HG03045 (cell line): Measurements from ENCODE around the gene LRCH4.

Experiments used
- ATAC-seq: cut with Tn5 transposase; IDR thresholded peaks from one replicate; pipeline ENCODE4 v1.9.1; 2021; ENCODE audit warnings: mild to moderate bottlenecking, moderate library complexity; ENCODE audit not compliant: unreplicated experiment

Gene LRCH4

DNA sequence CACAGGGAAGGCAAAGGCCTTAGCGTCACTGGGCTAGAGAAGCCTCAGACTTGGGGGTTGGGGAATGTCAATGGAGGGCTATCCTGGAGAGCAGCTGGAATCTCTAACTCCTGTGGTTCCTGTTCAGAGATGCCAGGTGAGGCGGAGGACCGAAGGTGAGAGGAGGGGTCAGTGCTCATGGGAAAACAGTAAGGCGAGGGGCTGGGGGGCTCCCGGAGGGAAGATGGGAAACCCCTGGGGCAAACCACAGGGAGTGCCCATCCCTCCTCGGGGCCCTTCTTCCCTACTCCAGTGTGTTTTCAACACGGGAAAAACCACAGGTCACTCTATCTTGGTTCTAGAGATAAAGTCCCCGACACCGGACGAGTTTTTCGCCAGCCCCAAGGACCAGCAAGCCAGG lies 3.3 kb downstream of the LRCH4 start:
- ATAC-seq: no peak

DNA sequence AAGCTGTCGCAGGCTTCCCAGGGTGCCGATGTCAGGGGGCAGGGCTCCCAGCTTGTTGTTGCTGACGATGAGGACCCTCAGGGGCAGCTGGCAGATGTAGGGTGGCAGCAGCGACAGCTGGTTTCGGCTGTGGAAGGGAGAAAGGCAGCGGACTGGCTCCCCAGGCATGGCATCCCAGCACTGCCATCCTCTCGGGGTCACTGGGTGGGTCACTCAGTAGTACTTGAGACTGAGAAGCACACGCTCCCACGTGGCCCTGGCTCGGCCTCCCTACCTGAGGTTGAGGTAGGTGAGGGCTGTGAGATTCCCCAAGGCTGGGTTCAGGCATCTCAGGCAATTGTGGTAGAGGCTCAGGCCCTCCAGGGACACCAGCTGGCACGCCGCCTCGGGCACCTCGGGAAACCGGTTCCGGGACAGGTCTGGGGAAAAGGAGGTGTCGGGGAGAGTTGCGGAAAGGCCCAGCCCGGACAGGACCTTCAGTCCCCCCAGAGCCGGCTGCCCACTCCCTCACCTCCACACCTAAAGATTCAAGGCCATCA lies 3.8 kb downstream of the LRCH4 start:
- ATAC-seq: no peak

GRCh38 chr7:100580466-100581283 lies 5.3 kb downstream of the LRCH4 start:
- no peak for ATAC-seq

GRCh38 chr7:100578246-100579183 lies 7.4 kb downstream of the LRCH4 start:
- no peak for ATAC-seq

DNA sequence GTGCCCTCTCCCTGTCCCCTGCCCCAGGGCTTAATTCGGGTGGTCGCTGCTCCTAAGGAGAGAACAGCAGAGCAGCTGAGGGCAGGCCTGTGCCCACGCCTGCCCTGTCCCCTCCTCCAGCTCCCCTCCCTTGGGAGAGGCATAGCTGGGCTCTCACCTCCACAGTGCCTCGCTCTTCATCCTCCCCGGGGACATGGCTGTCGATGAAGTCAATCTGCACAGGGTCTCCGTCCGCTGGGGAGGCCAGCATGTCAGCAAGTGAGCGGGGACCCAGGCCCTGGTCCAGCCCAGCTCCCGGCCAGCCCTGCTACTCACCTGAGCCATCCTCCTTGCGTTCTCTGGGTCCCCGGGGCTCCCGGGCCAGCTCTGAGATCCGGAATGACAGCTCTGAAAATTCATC lies 8.4 kb downstream of the LRCH4 start:
- no peak for ATAC-seq

GRCh38 chr7:100577103-100577502 lies 8.8 kb downstream of the LRCH4 start:
- no peak for ATAC-seq

DNA sequence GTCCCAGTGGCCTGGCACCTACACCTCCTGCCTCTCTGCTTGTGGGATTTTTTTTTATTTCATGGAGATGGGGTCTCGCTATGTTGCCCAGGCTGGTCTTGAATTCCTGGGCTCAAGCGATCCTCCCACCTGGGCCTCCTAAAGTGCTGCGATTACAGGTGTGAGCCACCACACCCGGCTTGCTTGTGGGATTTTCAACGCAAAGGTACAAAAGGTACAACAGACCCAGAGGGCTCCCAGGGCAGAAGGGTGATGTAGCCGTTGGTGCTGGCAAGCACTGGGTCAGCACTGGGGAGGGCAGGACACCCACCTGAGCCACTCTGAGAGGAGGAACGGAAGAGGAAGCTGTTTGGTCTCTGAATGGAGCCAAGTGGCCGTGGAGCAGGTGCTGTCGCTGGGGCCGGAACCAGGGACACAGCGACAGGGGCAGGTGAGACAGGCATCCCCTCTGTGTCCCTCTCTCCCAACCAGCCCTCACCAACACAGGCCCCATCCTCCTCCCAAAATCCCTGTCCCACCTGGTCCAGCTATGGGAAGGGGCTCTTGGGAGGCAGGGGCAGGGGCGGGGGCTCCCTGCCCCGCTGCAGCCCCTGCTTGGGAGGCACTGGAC lies 9.4 kb downstream of the LRCH4 start:
- ATAC-seq: no peak

DNA sequence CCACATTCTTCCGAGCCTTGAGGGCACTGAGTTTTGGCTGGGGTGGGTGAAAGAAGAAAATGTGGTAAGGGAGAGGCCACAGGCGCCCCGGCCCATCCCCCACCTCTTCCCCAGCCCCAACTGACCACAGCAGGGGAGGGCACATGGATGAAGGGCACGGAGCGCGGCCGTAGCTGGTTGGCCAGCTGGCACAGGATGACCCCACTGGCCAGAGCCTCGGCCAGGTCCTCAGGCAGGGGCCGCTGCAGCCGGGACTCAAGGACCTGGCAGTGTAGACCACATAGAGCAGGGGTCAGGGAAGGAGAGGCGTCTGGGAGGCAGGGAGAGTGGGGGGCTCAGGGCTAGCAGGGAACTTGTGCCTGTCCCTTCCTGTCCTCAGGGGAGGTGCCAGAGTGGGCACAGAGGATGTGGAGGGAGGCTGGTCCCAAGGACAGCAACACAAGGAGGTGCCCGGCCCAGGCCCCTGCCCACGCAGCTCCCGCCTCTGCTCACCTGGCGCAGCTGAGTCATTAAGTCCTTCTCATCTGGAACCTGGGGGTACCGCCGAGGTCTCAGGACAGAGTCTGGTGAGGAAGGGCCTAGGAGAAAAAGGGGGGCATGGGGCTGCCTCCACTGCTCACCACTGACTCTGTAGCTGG lies 10.1 kb downstream of the LRCH4 start:
- ATAC-seq: no peak

DNA sequence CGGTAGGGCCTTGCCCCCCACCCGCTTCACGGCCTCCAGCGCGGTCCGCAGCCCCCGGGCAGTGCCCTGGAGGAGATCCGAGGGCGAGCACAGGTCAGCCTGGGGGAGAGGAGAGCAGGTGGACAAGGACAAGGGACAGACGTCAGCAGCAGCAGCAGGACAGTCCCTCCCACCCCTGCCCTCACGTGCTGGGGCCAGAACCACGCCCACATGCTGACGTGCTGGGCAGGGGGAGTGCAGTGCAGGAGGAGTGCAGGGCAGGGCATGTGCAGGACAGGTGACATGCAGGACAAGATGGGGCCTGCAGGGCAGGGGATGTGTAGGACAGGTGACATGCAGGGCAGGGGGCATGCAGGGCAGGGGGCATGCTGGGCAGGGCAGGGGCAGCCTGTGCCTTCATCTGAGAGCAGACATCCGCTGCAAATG lies 10.7 kb downstream of the LRCH4 start:
- no peak for ATAC-seq

- ATAC-seq: no peak
Observed at GRCh38 chr7:100574362-100575205, 11.3 kb downstream of the LRCH4 start.

DNA sequence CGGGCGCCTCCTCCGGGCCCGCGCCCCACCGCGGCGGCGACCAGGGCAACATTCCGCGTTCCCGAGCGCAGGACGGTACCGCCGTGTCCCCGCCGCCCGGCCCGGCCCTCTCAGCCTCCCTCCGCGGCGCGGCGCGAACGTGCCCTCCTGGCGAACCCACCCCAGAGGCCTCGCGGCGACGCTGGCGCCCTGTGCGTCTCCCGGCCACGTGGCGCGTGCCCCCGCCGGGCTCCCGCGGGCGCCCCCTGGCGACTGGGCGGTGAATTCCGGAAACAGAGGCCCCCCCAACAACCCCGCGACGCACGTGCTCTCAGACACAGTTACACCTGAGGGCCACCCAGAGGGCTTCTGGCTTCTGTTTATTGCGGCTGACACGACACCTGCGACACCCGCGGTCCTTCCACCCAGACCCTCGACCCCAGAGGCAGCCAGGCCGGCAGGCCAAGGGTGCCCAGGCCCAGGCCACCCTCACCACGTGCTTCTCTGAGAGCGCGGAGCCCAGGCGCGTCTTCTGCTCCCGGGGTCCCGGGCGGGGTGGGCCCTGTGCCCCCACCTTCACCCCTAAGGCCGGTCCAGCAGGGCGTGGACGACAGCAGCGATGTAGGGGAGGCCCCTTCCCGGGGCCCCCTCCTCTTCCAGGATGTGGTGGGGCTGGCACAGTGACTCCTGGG lies 12.1 kb downstream of the LRCH4 start, which contains the start of gene SAP25:
Gene SAP25, minus strand, starts transcription at position 210 of the 671 bp plus-strand sequence. Its CDS starts 158 bp downstream, at position 52.
- no peak for ATAC-seq

DNA sequence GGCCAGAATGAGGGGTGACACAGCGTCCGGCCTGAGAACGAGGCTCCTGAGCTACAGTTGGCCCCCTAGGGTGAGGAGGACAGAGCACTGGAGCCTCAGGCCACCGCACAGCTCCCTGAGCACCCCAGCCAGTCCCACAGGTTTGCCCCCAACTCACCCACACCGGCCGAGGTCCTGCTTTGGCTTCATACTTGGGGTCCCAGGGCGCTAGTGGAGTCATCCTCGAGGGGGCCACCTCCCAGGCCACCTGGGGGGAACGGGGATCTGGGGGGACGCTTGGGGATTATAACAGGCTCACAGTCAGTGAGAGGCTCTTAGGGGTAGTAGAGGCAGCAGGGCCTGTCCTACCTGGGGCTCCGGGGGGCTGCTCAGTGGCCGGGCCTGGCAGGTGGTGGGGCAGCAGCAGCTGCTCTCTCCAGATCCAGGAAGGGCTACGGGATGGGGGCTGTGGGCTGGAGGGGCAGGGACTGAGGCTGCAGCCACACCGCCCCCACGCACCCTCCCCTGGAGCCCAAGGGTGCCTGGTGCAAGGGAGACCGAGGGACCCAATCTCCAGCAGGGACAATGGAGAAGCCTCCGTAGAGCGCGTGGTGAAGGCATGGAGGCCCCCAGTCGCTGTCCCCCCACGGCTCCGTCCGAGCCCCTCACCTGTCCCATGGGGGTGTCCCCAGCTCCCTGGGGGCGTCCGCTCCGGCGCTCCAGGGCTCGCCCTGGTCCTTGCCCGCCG lies 12.8 kb downstream of the LRCH4 start:
- ATAC-seq: no peak

- ATAC-seq: no peak
Observed at GRCh38 chr7:100572281-100572948, 13.5 kb downstream of the LRCH4 start.

DNA sequence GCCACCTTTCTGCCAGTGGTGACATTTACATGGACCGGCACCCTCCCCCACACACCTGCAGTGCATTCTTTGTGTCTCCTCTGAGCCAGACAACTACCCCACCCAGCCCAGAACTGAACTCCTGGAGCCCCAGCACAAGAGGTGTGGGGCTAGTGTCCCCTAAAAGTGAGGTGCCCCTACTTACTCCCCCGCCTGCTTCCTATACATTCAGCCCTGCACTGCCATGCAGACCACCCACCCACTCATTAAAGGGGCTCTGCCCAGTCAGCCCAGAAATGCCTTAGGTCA lies 14.2 kb downstream of the LRCH4 start:
- no peak for ATAC-seq

- ATAC-seq: no peak
Observed at GRCh38 chr7:100570954-100571828, 14.7 kb downstream of the LRCH4 start.

DNA sequence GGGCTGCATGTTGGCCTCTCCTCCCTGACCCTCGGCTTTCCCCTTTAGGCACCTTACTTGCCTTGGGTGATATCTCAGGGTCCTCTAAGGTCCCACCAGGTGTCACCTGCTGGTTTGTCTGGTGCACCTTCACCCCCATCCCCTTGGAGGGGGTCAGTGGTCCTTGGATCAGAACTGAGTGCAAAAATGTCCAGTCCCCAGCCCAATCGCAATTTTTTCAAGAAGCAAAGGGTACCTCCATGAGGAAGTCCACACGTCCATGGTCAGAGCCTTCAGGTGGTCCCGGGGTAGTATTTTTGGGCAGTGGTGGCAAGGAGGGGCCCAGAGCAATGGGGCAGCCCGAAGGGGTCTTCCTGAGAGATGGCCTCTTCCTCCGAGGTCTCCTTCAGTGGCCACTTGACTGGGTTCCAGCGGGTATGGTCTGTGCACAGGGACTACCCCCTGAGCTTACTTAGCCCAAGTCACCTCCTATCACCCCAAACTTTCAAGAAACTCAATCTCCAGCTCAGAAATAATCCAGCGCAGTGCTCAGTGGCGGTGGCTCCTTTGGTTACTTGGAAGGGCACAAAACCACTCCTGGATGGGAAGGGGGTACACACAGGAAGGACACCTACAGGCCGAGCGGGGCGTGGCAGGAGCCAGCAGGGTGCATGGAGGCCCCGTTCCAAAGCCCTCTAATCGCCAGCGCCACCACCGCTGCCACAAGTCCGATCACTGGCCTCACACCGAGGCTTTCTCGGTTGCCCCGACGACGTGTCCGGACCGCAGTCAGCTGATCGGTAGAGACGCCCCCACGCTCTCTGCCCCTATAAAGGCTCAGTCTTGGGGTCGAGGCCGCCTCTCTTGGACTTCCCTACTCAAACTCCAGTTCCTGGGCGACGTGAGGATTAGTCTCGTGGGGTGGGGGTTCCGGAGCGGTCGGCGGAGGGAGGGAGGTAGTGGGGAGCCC lies 16.8 kb downstream of the LRCH4 start:
- no peak for ATAC-seq
